Activated CD8-positive, alpha-beta memory T cell treated with anti-CD3 and anti-CD28 coated beads for 36 hours (primary cell): Measurements from ENCODE around the gene ZNF217. TPM values are rescaled to one million over a fixed set of nuclear protein-coding genes. Genes with fewer than 3 reads are reported as not detected.
"Not testable (repeated sequence)": the region's sequence is repeated elsewhere in the genome, so short reads cannot be mapped to it uniquely, and the experiment has no call there.

Source experiments
- CTCF ChIA-PET: fragments of 350-600 bp; sonication (Branson Sonifier 250); formaldehyde crosslinking; loops from one replicate; lab custom pipeline; 2021; ENCODE audit warnings: antibody characterized with exemption; lab: Charles Lee
- POLR2A ChIA-PET: fragments of 350-600 bp; sonication (Branson Sonifier 250); formaldehyde crosslinking; loops from one replicate; lab custom pipeline; 2021; ENCODE audit warnings: antibody characterized with exemption; lab: Charles Lee
- total RNA-seq, 2 experiments: library from RNA; stranded (reverse); gene quantifications; one replicate each; pipeline ENCODE4 v1.2.3, GENCODE V29; 2021

Gene ZNF217
- total RNA-seq, 2 experiments from 2014 or later = 45.1 to 50.0 TPM

DNA sequence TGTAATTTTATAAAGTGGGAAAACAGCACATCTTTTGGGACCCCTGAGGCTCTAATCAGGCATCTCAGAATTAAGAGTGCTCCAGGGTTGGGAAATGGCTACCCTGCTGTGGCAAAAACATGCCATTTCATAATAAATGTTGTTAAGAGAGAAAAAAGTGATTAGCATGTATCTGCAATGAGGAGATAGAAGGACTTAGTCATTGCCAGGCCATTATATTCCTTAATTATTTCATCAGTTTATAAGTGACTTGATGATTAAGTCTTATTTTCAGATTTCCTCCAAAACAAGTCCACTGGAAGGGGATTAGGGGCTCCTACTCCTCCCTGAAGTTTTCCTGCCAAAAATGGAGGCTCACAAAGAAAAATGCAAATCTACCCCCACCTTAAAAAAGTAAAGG is 3.0 kb downstream of the ZNF217 start:
- CTCF ChIA-PET = interaction anchor here (2.6 kb wide), 1 partner anchor 10 kb away, joined by 7 read pairs; no protein-coding TSS in a partner anchor
- POLR2A ChIA-PET = not testable (repeated sequence)

DNA sequence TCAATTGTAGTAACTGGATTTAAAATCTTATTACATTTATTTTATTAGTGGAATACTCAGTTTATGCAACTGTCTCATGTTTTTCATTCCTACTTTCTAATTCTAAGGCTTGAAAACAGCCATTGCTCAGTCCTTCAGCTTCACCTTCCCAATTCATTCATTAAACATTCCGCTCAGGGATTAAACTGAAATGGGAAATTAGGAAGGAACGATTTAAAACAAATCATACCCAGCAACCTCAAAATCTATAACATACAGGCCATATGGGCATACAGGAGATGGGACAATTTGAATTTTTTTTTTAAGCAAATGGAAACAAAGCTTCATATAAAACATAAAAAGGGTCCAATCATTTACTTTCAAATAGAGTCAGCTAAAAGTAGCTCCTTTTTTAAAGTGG is 3.5 kb downstream of the ZNF217 start:
- CTCF ChIA-PET = interaction anchor here (2.6 kb wide), 1 partner anchor 9 kb away, joined by 7 read pairs; no protein-coding TSS in a partner anchor
- POLR2A ChIA-PET = not testable (repeated sequence)

DNA sequence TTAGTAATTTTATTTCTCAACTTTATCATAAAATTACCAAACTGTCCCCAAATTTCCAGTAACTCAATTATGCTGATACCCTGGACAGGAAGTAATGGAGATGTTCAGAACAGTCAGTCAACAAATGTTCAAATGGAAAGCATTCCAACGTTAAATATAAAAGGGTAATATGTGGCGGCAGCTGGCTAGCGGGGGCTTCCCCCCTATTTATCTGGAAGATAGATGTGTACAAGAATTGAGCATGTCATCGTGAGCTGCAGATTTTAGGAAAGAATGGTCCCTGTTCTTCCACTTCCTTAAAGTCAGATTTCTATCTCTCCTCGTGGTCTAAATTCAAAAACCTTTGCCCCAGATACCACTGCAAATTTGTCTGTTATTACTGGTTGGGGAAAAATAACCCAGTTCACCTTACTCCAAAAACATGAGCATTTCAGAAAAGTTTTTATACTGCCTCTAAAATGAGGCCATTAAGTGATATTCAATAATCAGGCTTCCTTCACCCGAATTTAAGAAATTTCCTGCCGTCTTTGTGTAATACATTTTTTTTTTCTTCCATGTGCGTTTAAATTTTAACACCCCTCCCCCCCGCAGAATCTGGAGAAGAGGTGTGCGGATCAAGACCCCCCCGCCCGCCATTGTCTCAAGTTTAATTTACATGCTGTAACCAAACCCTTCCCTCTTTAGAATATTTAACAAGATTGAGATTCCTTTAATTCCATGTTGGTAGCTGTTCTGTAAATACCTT is 4.1 kb downstream of the ZNF217 start:
- POLR2A ChIA-PET = interaction anchor here (0.6 to 0.7 kb wide), 2 partner anchors 10 to 96 kb away, joined by 3 read pairs; no protein-coding TSS in a partner anchor
- CTCF ChIA-PET = interaction anchor here (0.7 to 1.0 kb wide), 2 partner anchors 11 to 364 kb away, joined by 3 read pairs; no protein-coding TSS in a partner anchor

- CTCF ChIA-PET = interaction anchor here (1.2 kb wide), 1 partner anchor 10 kb away, joined by 3 read pairs; no protein-coding TSS in a partner anchor
- POLR2A ChIA-PET = not testable (repeated sequence)
Observed at GRCh38 chr20:53587157-53587703, 6.4 kb downstream of the ZNF217 start.

GRCh38 chr20:53586640-53587039 is 7.0 kb downstream of the ZNF217 start:
- POLR2A ChIA-PET = no interaction called here

GRCh38 chr20:53585910-53586309 is 7.7 kb downstream of the ZNF217 start:
- POLR2A ChIA-PET = not testable (repeated sequence)
- CTCF ChIA-PET = interaction anchor here (1.2 kb wide), 1 partner anchor 8 kb away, joined by 3 read pairs; no protein-coding TSS in a partner anchor

More at GRCh38 chr20:53586640-53587039, 7.0 kb downstream of the ZNF217 start:
- CTCF ChIA-PET = interaction anchor here (1.2 kb wide), 1 partner anchor 9 kb away, joined by 3 read pairs; no protein-coding TSS in a partner anchor

DNA sequence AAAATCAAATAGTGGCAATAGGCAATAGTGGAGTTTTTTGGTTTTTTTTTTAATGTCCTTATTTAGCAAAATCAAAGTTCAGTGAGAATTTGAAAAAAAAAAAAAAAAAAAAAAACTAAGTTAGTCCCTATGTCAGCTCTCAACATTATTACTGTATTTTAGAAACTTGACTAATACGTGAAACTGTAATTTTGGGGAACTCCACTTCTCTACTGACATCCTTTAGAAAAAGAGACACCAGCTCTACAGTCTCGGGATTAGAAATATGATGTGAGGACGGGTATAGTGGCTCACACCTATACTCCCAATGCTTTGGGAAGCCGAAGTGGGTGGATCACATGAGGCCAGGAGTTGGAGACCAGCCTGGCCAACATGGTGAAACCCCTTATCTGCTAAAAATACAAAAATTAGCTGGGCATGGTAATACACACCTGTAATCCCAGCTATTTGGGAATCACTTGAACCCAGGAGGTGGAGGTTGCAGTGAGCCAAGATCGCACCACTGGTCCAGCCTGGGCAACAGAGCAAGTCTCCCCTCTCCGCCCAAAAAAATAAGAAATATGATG is 8.6 kb downstream of the ZNF217 start:
- POLR2A ChIA-PET = interaction anchor here (1.0 kb wide), 1 partner anchor 9 kb away, joined by 15 read pairs; the partner anchor contains the start of gene ZNF217
- CTCF ChIA-PET = not testable (repeated sequence)

- POLR2A ChIA-PET = interaction anchor here (1.0 kb wide), 1 partner anchor 9 kb away, joined by 15 read pairs; the partner anchor contains the start of gene ZNF217
- CTCF ChIA-PET = not testable (repeated sequence)
Observed at GRCh38 chr20:53584550-53584913, 9.1 kb downstream of the ZNF217 start.

DNA sequence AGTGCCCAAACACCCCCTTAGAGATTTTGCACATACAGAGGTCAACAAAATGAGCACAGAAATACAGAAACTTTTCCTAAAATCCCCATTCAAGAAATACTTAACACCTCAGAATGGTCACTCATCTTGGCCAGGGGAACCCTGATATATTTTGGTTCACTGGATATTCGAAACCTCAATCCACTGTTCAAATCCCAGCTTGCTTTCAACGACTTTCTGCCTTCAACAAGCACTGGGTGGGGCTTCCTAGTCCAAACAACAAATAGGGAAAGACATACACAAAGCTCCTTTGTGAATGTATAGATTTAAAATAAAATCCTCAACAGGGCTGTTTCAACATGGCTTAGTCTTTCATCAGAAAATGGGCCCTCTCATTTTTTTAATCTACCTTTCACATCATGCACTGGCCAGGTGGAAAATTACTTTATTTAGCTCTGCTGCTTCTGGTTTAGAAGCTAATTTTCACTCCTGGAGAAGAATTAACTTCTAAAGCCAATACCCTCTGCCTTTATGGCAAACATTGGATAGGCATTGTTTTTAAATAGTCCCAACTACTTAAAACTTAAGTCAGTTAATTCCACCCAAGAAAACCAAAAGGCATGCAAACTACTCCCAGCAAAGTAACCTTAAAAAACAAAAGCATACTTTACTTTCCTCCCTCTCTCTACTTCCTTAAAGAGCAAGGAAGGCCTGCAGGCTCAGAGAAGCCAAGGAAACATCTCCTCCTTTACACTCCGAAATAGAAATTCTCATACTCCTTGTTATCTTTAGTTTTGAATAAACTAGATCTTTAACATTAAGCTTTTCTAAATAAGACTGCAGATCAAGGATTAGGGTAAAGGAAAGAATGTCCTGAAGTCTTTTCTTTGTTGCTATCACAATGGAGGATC is 9.7 kb downstream of the ZNF217 start:
- ChIA-PET CTCF (interaction anchor here (1.4 kb wide), 1 partner anchor 332 kb away, joined by 5 read pairs; no protein-coding TSS in a partner anchor), POLR2A (interaction anchor here (2.5 kb wide), 1 partner anchor 8 kb away, joined by 15 read pairs; no protein-coding TSS in a partner anchor)

DNA sequence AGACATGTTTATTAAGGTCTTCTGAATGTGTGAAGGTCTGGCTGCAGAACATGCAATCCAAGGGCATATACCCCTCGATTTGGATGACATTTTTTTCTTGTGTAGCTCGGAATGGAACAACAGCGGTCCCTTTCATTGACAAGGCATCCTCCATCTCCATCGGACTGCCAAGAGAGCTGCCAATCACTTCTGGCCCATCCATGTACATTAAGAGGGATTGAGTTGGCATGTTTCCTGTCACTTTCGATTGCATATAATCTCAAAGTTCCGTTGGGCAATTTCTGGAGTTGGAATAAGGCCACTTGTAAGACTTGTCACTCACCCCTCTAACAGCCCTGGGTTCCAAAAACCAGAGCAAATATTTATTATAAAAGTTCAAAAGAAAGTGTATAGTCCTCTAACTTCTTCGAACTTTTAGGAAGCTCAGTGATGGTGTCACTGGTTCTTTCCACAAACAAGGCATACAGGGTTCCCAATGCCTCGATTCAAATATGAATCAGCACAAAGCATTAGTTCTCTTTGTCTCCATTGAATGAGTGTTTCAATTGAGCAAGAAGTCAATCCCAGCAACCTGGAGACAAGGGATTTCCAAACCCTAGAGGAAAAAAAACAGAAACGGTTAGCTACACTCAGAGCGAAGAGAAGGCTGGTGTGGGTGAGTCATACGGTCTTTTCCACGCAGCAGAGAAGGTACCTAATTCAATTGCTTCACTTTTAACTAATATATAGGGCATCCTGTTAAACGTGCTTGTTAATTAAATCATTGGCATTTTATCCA is 10.9 kb downstream of the ZNF217 start:
- CTCF ChIA-PET = interaction anchor here (0.7 to 1.4 kb wide), 4 partner anchors 27 to 348 kb away, joined by 3 to 5 read pairs (median 3); no protein-coding TSS in a partner anchor
- POLR2A ChIA-PET = interaction anchor here (0.6 to 2.5 kb wide), 5 partner anchors 9 to 333 kb away, joined by 3 to 15 read pairs (median 4); no protein-coding TSS in a partner anchor

GRCh38 chr20:53582251-53582570 is 11.4 kb downstream of the ZNF217 start:
- ChIA-PET POLR2A (interaction anchor here (0.6 to 2.5 kb wide), 5 partner anchors 10 to 333 kb away, joined by 3 to 15 read pairs (median 4); no protein-coding TSS in a partner anchor), CTCF (interaction anchor here (1.0 to 2.0 kb wide), 4 partner anchors 9 to 349 kb away, joined by 3 to 7 read pairs (median 4); no protein-coding TSS in a partner anchor)

- ChIA-PET CTCF (interaction anchor here (0.8 to 2.0 kb wide), 4 partner anchors 10 to 349 kb away, joined by 3 to 7 read pairs (median 3); no protein-coding TSS in a partner anchor), POLR2A (interaction anchor here (0.6 to 2.5 kb wide), 3 partner anchors 10 to 169 kb away, joined by 3 to 15 read pairs (median 3); no protein-coding TSS in a partner anchor)
Observed at GRCh38 chr20:53581444-53582250, 12.0 kb downstream of the ZNF217 start.

GRCh38 chr20:53580376-53581111 is 13.1 kb downstream of the ZNF217 start:
- ChIA-PET CTCF (interaction anchor here (0.6 to 2.0 kb wide), 4 partner anchors 11 to 443 kb away, joined by 3 to 7 read pairs (median 4); no protein-coding TSS in a partner anchor), POLR2A (interaction anchor here (0.6 to 1.4 kb wide), 4 partner anchors 8 to 80 kb away, joined by 3 to 6 read pairs (median 4); partner anchors contain the start of gene ZNF217)

DNA sequence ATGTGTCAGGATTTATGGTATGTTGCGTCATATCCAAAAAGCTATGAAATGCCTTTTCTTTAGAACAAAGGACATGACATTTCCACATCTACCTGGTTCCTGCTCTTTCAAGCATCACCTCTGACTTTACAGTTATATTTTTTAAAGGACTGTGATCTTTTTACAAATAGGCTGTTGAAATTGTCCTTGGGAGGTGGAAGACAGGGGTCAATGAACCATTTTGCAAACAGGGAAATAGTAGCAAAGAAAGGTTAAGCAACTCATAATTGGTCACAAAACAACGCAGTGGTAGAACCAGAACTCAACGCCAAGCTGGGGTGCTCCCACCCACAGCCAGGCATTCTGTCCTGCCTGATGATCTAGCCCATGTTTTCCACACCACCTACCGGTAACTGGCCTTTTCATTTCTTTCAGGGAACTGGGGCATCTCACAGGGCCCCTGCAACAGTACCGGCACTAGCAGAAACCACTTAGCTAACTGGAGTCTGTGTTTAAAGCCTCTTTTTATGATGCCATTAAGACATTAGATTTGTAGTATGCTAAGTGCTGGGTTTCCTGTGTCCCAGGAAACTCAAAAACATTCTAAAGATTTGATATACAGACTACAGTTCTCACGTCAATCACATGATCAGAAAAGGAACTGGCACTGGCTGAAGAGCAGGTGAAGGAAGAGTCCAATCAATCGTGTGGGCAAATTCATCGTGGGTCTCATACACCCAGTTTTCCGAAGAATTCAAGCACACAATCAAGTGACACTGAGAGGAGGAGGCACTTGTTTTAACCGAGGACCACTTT is 13.9 kb downstream of the ZNF217 start:
- CTCF ChIA-PET = interaction anchor here (0.6 to 3.1 kb wide), 9 partner anchors 12 to 442 kb away, joined by 3 to 11 read pairs (median 3); no protein-coding TSS in a partner anchor
- POLR2A ChIA-PET = interaction anchor here (0.5 to 1.4 kb wide), 5 partner anchors 9 to 81 kb away, joined by 3 to 6 read pairs (median 4); partner anchors contain the start of gene ZNF217

- ChIA-PET CTCF (interaction anchor here (0.6 to 3.1 kb wide), 7 partner anchors 13 to 361 kb away, joined by 3 to 11 read pairs (median 3); no protein-coding TSS in a partner anchor), POLR2A (interaction anchor here (0.5 to 1.4 kb wide), 3 partner anchors 10 to 82 kb away, joined by 3 to 4 read pairs (median 4); no protein-coding TSS in a partner anchor)
Observed at GRCh38 chr20:53579266-53579580, 14.4 kb downstream of the ZNF217 start.
